HuH-7 (cell line): ENCODE data around the gene PICALM.
"Not testable (repeated sequence)": the region's sequence is repeated elsewhere in the genome, so short reads cannot be mapped to it uniquely, and the experiment has no call there.

Experiments used
- DNase-seq: peaks from one replicate; pipeline ENCODE4 v3.0.0; 2011; ENCODE audit warnings: low spot score

Gene PICALM

GRCh38 chr11:86068951-86069407 is at the start of gene PICALM:
TSS of gene PICALM (minus strand) at chr11:86069084. CDS start at chr11:86068780, 304 bp downstream.
- peak; percentile 89 for DNase-seq

GRCh38 chr11:86118253-86118652 is 49.4 kb upstream of the PICALM start:
- DNase-seq = no peak

DNA sequence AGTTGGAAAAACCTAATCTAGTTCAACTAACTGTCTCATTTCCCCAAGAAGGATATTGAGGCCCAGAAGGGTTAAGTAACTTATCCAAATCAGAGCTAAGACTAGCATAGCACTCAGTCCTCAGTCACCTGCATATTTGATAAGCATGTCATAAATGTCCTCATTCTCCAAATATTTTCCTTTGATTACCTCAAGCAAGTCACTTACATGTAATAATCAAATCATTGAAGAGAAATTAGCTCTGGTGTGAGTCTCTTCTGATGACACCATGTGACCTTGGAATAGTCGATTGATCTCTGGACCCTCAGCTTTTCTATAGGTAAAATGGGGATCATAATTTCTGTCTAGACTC is 48.8 kb upstream of the PICALM start:
- DNase-seq = no peak

GRCh38 chr11:86117001-86117711 is 48.3 kb upstream of the PICALM start:
- DNase-seq = no peak

GRCh38 chr11:86116386-86116726 is 47.5 kb upstream of the PICALM start:
- DNase-seq = no peak

DNA sequence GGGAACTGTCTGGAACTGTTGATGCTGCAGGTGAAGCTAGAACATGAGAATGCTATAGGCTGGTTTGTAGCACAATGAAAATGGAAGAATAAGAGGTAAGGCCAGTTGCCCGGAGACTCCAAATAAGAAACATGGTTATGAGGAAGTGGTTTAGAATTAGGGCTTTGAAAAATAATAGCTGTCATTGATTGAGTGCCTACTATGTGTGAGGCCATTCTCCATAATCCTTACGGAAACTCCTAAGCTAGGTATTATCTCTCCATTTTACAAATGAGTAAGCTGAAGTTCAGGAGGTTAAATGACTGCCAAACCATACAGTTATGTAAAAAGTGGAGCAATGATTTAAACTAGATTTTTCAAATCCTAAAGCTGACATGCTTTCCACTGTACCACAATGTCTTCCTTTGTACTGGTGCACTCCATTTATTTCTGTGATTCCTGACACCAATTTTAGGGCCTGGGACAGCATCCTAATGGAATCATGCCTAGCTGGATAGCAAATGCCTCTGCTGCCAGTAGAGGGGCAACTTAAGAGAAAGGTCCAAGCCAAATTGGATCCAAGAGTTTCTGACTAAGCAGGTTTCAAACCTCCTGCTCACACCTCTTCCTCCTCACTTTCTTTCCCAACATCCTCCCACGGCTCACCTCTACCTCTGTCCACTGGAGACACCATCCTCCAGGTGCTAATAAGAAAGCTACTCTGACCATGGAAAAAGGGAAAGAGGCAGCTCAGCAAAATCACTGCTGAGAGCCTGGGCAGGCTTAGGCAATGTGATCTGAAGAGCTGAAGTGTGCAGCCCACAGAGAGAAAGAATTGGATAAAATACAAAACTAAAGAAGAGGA is 46.9 kb upstream of the PICALM start:
- DNase-seq = no peak

DNA sequence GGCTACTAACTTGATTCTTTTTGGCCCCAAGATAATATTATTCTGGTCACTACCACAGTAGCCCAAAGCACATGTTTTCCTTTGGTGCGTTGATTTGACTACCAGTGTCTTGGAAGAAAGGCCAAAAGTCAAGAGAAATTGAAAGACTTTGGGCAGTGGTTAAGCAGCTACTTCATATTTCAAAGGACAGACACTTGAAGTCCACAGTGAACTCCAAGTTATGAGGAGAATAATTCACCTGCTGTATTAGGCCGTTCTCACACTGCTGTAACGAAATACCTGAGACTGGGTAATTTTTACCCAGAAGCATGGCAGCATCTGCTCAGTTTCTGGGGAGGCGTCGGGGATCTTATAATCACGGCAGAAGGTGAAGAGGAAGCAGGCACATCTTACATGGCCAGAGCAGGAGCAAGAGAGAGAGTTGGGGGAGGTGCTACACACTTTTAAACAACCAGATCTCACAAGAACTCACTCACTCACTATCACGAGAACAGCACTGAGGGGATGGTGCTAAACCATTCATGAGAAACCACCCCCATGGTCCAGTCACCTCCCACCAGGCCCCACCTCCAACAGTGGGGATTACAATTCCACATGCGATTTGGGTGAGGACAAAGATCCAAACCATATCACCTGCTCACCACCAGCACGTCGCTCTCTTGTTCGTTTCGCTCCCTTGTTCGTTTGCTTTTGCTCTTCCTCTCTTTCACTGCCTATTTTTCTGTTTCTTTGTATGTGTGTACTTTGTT is 40.2 kb upstream of the PICALM start:
- no peak for DNase-seq

DNA sequence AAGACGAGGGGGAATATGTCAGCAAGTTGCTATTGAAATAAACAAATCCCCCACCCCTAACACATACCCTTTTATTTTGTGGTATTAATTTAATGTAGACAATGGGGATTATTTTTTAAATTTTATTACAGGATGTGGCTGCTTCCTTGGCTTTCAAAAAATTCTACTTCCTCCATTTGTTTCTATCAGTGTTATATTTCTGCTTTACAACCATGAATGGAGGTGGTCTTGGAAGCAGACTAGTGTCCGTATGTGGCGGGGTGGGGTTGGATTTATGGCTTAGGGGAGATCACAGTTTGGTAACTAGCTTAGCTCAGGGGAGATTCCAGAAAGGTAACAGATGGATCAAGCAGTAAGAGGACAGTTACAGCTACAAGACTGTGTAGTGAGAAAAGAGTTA is 39.3 kb upstream of the PICALM start:
- DNase-seq = no peak

GRCh38 chr11:86106916-86107315 is 38.0 kb upstream of the PICALM start:
- DNase-seq = no peak

DNA sequence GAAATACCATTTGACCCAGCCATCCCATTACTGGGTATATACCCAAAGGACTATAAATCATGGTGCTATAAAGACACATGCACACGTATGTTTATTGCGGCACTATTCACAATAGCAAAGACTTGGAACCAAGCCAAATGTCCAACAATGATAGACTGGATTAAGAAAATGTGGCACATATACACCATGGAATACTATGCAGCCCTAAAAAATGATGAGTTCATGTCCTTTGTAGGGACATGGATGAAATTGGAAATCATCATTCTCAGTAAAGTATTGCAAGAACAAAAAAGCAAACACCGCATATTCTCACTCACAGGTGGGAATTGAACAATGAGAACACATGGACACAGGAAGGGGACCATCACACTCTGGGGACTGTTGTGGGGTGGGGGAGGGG is 37.1 kb upstream of the PICALM start:
- DNase-seq = not testable (repeated sequence)

GRCh38 chr11:86105601-86106000 is 36.7 kb upstream of the PICALM start:
- not testable (repeated sequence) for DNase-seq

GRCh38 chr11:86103808-86104207 is 34.9 kb upstream of the PICALM start:
- DNase-seq = no peak

DNA sequence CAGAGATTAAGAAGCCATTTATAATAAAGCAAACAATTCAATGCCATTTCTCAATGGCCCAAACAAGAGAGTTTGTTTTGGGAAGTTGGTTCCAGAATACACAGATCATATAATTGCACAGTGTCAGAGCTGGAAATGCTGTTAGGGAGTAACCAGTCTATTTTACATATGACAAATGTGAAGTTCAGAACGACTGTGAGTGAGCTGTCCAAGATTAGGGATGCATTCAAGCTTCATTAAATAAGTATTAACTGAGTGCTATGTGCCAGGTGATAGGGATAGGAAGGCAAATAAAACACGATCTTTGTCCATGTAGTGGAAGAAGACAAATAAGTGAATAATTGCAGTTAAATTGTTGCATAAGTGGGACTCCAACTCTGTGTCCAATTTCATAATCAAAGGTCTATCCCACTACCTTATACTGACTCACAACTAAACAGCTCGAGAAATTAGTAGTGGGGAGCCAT is 33.1 kb upstream of the PICALM start:
- no peak for DNase-seq

DNA sequence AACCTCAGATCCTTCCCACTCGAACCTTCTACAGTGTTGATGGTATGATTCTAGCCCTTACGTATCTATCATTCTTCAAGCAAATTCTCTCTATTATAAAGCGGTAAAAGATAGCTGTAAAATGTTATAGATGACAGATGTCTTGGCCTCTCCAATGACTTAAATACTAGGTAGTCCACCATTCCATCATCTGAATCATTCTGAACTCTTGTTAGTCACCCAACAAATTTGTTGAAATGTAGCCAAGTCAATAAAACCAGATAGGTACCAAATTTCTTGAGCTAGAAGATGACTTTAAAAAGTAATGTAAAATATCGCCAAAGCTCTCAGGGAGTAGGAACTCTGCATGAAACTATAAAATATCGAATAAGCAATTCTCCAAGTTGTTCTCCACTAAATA is 32.6 kb upstream of the PICALM start:
- DNase-seq = no peak

GRCh38 chr11:86099874-86100273 is 31.0 kb upstream of the PICALM start:
- DNase-seq = peak; percentile 24

GRCh38 chr11:86097980-86098379 is 29.1 kb upstream of the PICALM start:
- no peak for DNase-seq

- no peak for DNase-seq
Observed at GRCh38 chr11:86091566-86091965, 22.7 kb upstream of the PICALM start.

- no peak for DNase-seq
Observed at GRCh38 chr11:86091086-86091485, 22.2 kb upstream of the PICALM start.

DNA sequence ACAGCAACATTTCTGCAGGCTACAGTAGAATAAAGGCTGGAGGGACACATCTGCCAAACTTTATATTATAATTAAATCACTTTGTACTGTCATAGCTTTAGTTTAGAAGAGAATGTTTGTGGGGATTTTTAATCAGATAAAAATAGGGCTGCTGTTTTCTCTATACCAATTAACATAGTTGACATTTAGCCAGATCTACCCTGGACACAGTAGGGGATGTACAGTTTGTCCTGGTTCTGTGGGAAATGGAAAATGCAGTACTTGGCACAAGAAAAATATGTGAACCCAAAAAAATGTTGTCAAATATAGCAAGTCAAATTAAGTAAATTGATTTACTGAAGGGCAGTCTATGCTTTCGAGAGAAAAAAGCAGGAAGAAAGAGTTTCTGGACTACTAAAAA is 20.8 kb upstream of the PICALM start:
- DNase-seq = no peak

DNA sequence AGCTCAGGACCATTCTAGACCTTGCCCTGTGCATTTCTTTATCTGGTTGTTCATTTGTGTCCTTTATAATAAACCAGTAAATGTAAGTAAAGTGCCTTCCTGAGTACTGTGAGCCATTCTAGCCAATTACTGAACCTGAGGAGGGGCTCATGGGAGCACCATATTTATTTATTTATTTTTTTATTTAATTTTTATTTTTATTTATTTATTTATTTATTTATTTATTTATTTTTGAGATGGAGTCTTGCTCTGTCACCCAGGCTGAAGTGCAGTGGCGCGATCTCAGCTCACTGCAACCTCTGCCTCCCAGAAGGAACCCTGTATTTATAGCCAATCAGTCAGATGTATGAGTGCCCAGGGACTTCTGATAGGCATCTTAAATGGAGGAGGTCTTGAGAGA is 18.8 kb upstream of the PICALM start:
- DNase-seq = not testable (repeated sequence)

- no peak for DNase-seq
Observed at GRCh38 chr11:86087256-86087655, 18.4 kb upstream of the PICALM start.

GRCh38 chr11:86081455-86081854 is 12.6 kb upstream of the PICALM start:
- DNase-seq = no peak

- no peak for DNase-seq
Observed at GRCh38 chr11:86079421-86079820, 10.5 kb upstream of the PICALM start.
